Glutamatergic neuron (in vitro differentiated cells): ENCODE measurements around the gene LHX6. TPM values are rescaled to one million over a fixed set of nuclear protein-coding genes. Genes with fewer than 3 reads are reported as not detected.
A peak's percentile ranks its signal among the peaks of the same experiment; 100 is the strongest.

Source experiments
- DNase-seq: peaks from one replicate; pipeline ENCODE4 v3.0.0; 2022
- H3K27ac Mint-ChIP-seq: one replicate; pipeline ENCODE4 v1.8.0; 2020; ENCODE audit warnings: mild to moderate bottlenecking, mixed read lengths, inconsistent platforms; ENCODE audit not compliant: unreplicated experiment
- H3K27me3 Mint-ChIP-seq: one replicate; pipeline ENCODE4 v1.8.0; 2020; ENCODE audit warnings: mild to moderate bottlenecking, moderate library complexity, mixed read lengths, inconsistent platforms; ENCODE audit not compliant: unreplicated experiment
- H3K36me3 Mint-ChIP-seq: one replicate; pipeline ENCODE4 v1.8.0; 2020; ENCODE audit warnings: mild to moderate bottlenecking, mixed read lengths, inconsistent platforms; ENCODE audit not compliant: unreplicated experiment
- H3K4me1 Mint-ChIP-seq: one replicate; pipeline ENCODE4 v1.8.0; 2020; ENCODE audit warnings: mild to moderate bottlenecking, low read depth, mixed read lengths, inconsistent platforms; ENCODE audit not compliant: unreplicated experiment
- H3K4me3 Mint-ChIP-seq: one replicate; pipeline ENCODE4 v1.8.0; 2020; ENCODE audit warnings: mild to moderate bottlenecking, mixed read lengths, inconsistent platforms; ENCODE audit not compliant: unreplicated experiment
- H3K9me3 Mint-ChIP-seq: one replicate; pipeline ENCODE4 v1.8.0; 2020; ENCODE audit warnings: mild to moderate bottlenecking, moderate library complexity, mixed read lengths, inconsistent platforms; ENCODE audit not compliant: unreplicated experiment
- CTCF ChIP-seq: fragments of 200-600 bp; sonication (generic); IDR thresholded peaks from one replicate; pipeline ENCODE4 v1.5.0; 2021; ENCODE audit not compliant: partially characterized antibody, unreplicated experiment
- total RNA-seq: library from RNA; stranded (reverse); fragmentation: NEBNext Ultra II Directional; extraction: Animal tissue kit (Norgen Biotek cat#: 25700); gene quantifications from one replicate; pipeline ENCODE4 v1.2.1, GENCODE V29; 2021; ENCODE audit not compliant: unreplicated experiment

The LHX6 gene
- total RNA-seq, 1 donor from 2014 or later = 2.8 TPM

- Mint-ChIP-seq H3K27ac (no peak overlapping the region), H3K36me3 (peaks cover 10% of the 10 kb centered on the region), H3K9me3 (peaks cover 7% of the 10 kb centered on the region), H3K27me3 (peaks cover 30% of the 10 kb centered on the region), H3K4me3 (peak overlapping the region; percentile 57), H3K4me1 (peaks cover 10% of the 10 kb centered on the region)
- no peak for DNase-seq
- TF ChIP-seq CTCF = no peak
Measured at GRCh38 chr9:122228191-122228567, 578 bp downstream of the LHX6 start.

GRCh38 chr9:122227575-122227900 is 1.2 kb downstream of the LHX6 start:
- peaks cover 10% of the 10 kb centered on the region for H3K4me1 Mint-ChIP-seq
- no peak overlapping the region for H3K27ac Mint-ChIP-seq
- H3K4me3 Mint-ChIP-seq = peak overlapping the region; percentile 78
- TF ChIP-seq CTCF = no peak
- peaks cover 32% of the 10 kb centered on the region for H3K27me3 Mint-ChIP-seq
- DNase-seq = no peak
- peaks cover 8% of the 10 kb centered on the region for H3K9me3 Mint-ChIP-seq
- H3K36me3 Mint-ChIP-seq = peaks cover 10% of the 10 kb centered on the region

- peak overlapping the region; percentile 81 for H3K4me3 Mint-ChIP-seq
- peaks cover 8% of the 10 kb centered on the region for H3K9me3 Mint-ChIP-seq
- H3K4me1 Mint-ChIP-seq = peaks cover 10% of the 10 kb centered on the region
- H3K27me3 Mint-ChIP-seq = peaks cover 37% of the 10 kb centered on the region
- peaks cover 10% of the 10 kb centered on the region for H3K36me3 Mint-ChIP-seq
- no peak for TF ChIP-seq CTCF
- peak; percentile 41 for DNase-seq
- no peak overlapping the region for H3K27ac Mint-ChIP-seq
Measured at GRCh38 chr9:122226758-122227574, 1.8 kb downstream of the LHX6 start.

GRCh38 chr9:122226142-122226757 is 2.5 kb downstream of the LHX6 start:
- Mint-ChIP-seq H3K27ac (no peak overlapping the region), H3K4me3 (peak overlapping the region; percentile 81)

More at GRCh38 chr9:122226142-122226757, 2.5 kb downstream of the LHX6 start:
- DNase-seq = no peak
- peaks cover 37% of the 10 kb centered on the region for H3K27me3 Mint-ChIP-seq
- no peak for TF ChIP-seq CTCF
- peaks cover 8% of the 10 kb centered on the region for H3K9me3 Mint-ChIP-seq
- peaks cover 10% of the 10 kb centered on the region for H3K4me1 Mint-ChIP-seq
- H3K36me3 Mint-ChIP-seq = peaks cover 10% of the 10 kb centered on the region
